ENCODE data around the gene DACH1.
"Not testable (repeated sequence)": the region's sequence is repeated elsewhere in the genome, so short reads cannot be mapped to it uniquely, and the experiment has no call there.

Gene DACH1

DNA sequence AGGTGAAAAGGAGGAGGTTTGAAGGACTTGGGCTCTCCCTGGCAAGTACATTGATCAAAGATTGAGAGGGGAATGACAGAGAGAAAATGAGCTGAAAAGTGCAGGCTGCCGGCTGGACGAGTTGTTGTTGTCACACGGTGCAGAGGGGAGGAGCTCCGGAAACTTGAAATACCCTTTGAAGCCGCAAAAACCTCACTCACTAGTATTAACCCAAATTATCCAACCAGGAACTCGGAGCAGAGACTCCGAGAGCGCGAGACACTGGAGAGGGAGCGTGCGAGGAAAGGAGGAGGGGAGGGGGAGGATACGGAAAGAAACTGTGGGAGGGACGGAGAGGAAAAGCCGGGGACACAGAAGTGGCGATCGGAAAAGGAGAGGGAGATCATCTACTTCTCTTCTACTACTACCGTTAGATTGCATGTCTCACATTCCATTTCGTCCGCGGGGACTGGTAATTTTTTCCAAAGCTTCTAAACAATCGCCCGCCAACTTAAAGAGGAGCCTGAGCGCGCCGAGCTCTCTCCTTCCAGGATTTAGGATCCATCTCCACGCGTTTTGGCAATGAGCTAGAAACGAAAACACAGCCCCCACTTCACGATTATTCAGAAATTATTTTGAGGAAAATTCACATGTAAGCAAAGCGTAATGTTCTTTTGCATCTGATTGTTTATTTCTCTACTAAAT is at the start of gene DACH1:
TSS of gene DACH1 (minus strand) at position 74 of the 684 bp plus-strand sequence.
- DNase-seq (ENCODE audit: low spot score): no peak

DNA sequence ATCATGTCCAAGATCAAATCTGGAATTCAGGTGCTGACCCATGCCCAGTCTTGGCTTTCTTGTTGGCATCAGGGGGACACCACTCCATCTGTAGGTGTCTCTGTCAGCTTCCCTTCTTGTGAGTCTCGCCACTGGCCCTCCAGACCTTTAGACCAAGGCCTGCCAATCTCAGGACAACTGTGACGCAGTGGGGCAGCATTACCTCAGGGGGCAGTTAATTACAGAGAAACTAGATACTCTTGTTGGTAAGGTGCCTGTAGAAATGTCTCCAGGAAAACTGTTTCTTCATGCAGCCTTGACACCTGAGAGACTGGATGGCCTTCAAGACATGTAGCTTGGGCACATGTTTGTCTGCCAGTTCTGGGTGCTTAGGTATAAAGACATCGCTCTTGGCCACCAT is 46.7 kb upstream of the DACH1 start:
- no peak for DNase-seq (ENCODE audit: low spot score)

DNA sequence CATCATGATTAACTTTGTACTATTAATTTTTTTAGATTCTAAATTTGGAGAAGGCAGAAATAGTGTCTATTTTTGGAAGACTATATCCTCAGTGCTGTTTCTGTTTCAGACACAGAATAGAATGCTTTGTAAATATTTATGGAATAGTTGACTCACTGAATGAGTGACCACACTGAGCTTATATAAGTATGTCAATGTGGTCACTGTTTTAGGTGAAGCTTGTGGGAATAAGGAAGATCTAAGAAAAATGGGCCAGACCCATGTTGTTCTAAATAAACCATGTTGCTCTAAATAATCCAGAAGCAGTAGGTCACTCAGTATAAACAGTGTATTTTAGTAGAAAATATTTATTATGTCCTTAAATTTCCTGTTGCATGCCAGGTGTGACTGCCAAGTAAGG is 45.5 kb upstream of the DACH1 start:
- no peak for DNase-seq (ENCODE audit: low spot score)

DNA sequence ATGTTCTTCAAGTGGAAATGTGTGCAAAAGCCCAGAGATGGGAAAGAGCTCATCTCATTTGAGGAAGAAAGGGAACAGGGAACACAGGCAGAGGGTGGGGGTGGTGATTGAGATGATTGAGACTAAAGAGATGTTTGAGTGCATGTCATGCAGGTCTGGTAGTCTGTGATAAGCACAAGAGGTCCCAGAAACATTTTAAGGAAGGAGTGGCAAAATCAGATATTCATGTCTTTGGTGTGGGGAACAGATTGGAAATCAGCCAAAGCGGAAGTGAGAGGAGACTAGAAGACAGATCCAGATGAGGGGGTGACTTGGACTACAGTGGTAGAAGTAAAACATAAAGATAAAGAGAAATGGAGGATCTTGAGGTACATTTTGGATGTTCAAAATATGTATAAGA is 39.4 kb upstream of the DACH1 start:
- DNase-seq (ENCODE audit: low spot score): no peak

DNA sequence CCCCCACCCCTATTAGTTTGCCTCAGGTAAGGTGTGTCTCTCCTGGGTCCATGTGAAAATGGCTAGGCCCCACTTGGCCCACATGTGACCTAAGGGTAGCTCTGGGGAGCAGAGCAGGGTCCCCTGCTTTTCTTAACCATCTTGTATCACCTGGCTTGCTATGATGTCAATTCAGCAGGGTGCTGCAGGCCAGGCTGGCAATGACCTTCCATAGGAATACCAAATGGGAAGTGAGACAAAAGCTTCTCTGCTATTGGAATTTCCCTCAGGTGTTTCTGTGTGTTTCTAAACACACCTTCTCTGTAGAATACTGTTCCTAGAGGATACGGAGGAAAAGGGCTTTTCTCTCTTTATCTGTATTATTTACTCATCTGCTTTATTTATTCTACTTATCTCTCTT is 35.7 kb upstream of the DACH1 start:
- DNase-seq (ENCODE audit: low spot score): no peak

DNA sequence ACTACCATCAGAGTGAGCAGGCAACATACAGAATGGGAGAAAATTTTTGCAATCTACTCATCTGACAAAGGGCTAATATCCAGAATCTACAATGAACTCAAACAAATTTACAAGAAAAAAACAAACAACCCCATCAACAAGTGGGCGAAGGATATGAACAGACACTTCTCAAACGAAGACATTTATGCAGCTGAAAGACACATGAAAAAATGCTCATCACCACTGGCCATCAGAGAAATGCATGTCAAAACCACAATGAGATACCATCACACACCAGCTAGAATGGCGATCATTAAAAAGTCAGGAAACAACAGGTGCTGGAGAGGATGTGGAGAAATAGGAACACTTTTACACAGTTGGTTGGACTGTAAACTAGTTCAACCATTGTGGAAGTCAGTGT is 26.5 kb upstream of the DACH1 start:
- not testable (repeated sequence) for DNase-seq (ENCODE audit: low spot score)

DNA sequence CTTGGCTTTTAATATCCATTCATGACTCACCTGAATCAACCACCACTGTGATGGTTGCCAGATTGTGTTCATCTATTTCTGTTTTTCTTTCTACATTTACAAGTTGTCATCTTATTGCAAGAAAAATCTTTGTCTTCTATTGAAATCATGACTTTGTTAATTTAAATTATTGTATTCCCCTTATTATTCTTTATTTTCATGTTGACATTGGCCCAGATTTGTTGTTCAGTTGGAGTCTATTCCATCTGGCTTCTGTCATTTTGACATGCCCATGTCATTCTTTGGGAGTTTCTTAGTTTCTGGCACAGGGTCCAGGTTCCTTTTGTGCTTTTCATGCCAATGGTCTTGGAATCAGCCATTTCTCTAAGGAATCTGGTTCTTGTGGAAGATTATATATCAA is 19.9 kb upstream of the DACH1 start:
- DNase-seq (ENCODE audit: low spot score): no peak

DNA sequence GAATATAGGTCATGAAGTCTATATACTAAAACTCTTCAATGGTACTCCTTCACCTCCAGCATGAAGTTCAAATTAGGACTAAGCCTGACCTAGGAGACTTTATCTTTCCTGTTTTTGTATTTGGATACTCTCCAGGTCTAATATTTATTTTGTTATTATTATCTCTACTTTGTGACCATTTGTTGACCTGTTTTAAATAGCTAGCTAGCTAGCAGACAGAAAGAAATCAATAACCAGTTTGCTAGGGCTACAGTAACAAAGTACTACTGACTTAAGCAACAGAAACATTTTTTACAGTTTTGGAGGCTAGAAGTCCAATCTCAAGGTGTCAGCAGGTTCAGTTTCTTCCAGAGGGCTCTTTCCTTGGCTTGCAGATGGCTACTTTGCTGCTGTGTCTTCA is 15.1 kb upstream of the DACH1 start:
- no peak for DNase-seq (ENCODE audit: low spot score)

DNA sequence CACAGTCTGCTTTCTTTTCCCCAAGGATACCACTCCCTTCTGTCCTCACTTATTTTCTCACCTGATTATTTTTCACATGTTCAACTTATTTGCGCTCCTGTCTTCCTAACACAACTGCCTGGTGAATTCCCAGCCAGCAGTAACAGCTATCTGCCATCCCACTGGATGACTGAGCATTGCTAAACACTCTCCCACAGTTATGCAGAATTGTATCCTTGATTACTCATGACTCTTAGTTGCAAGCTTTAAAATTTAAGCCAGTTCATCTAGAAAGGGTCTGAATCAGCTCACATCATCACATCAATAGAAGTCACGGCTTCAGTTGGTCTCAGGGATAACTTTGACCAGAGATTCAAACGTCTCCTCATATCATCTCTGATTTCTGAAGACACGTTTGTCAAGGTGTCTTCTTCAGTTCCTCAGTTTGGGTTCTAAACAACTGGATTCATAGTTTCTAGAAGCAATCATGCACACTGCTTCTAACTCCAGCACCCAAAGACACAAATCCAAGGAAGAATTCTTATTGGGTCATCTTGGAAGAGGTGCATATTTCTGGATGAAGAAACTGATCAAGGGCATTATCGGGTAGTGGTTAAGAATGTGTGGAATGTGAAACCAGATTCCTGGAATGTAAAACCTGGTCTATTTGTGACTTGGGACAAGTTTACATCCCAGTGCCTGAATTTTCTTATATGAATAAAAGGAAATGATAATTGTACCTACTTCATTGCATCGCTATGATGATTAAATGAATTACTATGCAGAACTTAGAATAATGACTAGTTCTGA is 13.9 kb upstream of the DACH1 start:
- DNase-seq (ENCODE audit: low spot score): no peak

DNA sequence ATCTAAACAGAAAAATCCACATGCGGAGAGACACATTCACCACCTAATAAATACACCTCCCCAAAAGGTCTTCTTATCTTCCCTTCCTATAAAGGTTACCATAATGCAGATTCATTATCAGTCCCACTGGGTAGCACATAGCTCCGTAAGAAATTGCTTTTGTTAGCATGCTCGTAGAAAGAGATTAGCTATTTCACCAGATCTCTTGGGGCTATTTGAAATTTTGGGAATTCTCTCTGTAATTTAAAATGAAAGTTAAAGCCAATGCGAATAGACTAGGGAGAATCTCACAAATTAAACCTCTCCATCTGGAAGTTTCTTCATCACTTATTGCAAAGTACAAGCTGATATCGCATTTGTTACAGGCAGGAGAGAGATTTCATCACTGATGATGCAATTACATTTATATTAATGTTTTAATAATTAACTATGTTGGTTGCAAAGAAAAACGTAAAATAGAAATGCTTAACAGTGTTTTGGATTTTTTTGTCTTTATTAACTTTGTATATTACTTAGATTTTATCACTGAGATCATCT is 12.9 kb upstream of the DACH1 start:
- DNase-seq (ENCODE audit: low spot score): no peak

DNA sequence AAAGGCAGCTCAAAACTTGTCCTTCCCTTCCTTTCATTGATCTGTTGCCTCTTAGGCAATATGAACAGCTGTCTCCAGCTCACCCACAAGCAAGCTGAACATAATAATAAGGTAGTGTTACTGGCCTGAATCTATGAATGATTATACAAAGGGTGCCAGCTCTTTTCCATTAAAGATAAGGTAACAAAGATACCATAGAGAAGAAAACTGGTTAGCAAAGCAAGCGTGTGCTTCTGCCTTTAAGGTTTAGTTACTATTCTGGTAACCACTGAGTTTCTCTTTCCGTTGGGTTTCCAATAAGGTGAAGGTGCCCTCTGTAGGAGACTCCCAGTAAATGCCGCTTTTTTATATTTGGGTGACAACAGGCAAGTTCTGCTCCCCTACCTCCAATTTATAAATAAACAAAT is 12.1 kb upstream of the DACH1 start:
- no peak for DNase-seq (ENCODE audit: low spot score)

DNA sequence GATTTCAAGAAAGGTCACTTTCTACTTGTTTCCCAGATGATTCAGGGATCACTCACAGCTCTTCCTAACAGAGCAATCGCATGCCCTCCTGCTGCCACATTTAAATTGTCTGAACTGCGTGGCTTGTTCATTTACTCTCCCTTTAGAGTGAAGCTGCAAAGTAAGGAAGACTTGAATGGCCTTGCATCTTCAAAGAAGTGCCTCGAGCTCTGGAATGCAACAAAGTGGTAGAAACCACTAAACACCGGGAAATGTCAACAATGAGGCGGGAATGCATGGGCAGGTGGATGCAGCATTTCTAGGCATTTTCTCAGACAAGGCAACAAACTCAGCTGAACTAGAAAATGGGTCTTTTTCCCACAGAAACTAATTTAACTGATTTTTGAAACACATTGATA is 10.3 kb upstream of the DACH1 start:
- no peak for DNase-seq (ENCODE audit: low spot score)

DNA sequence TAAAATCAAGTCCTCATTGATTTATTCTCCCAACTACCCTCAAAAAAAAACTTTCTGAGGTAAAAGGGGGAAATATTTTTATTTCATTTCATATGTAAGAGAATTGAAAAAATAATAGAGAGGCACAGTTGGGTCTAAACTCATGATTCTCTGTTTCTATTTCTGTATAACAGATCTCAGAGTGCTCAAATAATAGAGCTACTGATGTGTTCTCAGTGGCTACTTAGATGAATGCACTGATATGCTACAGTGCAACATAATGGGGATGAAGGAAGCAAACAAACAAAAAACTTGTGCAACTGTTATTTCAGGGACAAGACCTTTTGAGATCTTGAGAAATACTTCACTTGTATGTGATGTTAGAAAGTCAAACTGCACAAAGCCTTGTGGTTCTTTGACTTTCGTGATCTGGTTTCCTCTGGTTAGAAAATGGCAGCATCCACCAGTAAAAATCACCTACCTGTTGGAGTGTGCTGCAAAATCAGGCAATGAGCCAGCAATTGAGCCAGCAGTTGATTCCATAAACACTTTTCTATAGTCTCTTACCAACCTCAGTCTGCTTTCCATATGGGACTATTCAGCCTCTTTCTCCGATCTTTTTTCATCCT is 9.7 kb upstream of the DACH1 start:
- no peak for DNase-seq (ENCODE audit: low spot score)

DNA sequence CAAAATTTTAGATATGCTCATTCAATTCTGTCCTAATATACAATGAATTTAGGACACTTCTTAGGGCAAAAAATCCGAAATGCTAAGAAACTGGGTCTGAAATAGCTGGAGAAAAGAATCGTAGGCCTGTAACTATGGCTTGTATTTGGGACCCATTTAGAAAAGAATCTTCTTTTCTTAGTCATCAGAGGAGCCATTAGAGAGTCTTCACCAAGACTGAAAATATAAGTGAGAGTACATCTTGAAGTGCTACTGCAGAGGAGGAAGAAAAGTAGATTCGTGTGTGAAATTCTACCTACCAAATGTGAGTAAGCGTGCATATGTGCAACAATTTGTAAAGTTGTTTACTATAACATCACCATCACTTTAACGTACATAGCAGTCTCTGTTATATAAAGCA is 8.8 kb upstream of the DACH1 start:
- DNase-seq (ENCODE audit: low spot score): no peak

DNA sequence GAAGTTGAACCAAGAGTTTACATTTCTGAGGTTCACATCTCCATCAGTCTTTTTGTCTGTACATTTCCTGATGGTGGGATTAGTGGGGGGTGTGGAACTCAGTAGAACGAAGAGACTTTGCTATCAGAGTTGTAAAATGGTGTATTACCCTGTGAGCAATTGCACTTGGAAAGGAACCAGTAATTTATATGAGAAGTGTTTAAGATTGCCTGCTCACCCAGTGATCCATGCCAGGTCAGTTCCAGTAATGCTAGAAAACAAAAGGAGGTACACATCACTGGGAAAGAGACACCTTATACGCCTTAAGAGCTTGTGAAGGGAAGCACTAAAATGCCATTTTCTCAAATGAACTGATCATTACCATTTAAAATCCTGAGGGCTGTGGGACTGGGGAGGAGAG is 7.5 kb upstream of the DACH1 start:
- no peak for DNase-seq (ENCODE audit: low spot score)

DNA sequence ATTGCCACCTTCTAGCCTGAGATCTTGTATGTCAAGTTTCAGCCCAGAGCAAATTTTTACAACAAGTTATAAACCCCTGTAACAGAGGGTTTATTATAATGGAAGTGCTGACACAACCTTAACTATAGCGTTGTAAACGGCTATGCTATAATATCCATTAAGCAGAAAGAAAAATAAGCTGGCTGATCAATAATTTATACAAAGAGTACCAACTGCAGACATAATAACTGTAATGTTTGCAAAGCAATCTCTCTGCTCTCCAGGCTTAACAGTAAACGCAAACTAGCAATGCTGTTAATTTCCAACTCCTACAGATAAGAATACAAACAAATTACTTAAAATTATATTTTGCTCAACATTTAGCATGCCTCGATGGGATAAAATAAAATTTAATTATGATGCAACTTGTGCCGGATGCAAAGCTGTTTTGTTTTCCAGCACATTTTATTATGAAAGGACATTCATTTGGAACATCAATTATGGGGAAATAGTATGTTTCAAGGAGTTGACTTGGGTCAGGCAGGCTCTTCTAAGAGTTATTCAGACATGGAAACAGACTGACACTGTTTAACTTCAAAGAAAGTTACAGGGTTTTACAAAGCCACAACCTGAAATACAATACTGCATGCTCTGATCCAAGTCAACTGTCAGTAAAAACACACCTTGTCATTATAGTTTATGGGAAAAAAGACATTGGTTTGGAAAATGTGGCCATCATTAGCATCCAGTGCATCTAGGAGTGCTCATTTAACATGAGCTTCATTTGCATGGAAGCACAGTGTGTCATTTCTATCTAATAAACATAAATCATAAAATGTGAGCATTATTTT is 6.6 kb upstream of the DACH1 start:
- no peak for DNase-seq (ENCODE audit: low spot score)

DNA sequence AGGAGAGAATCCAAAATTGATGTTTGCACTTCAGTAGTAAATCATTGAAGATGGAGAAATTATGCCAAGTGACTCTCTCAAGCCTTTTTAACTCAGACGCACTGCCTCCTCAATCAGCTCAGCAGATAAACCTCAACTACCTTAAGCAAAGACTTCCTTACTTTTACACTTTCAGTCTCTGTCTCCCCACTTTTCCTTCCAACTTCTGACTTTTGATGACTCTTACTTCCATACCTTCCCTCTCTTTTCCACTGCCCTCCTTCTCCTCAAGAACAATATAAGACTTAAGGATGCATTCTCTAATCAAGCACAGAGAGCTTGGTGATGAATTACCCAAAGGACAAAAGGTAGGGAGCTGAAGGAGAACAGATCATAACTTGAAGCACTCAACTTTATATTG is 4.8 kb upstream of the DACH1 start:
- DNase-seq (ENCODE audit: low spot score): no peak

DNA sequence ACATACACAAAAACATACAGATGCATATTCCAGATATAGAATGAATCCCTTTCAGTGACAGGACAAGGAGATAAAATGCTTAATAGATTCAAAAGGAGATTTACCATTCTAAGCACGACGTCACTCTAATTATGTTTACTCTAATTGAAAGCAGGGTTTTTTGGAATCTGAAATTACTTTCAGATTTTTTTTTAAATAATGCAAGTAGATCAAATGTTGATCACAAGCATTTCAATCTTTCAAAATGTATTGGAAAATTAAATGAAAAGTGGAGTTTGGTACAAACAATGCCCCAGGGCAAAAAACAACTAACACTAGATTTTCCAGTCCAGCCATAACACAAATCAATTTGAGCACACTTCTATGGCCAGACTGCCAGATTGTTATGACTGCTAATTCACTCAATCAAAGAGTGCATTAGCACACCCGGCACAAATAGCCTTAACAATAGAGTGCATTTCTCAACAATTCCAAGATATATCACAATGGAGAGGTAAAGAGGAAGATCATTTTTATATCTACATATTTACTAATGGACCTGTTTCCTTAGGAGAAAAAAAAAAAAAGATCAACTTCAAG is 4.3 kb upstream of the DACH1 start:
- no peak for DNase-seq (ENCODE audit: low spot score)

DNA sequence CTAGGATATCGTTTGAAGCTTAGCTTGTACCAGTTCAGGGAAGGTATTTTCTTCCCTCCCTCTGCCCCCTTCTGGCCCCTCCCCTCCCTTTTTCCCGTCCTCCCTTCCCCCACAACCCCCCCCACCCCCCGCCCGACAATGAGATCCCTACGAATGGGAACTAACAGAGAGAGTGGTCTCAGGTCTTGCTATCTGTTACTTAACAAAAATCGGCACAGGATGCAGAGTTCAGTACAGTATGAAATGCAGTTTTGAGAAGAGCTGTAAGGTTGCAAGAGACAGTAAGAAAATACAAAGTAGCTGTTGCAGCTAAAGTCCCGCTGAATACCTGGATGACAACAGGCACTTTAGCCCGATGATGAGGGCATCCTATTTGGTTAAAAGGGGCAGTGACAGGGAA is 3.1 kb upstream of the DACH1 start:
- no peak for DNase-seq (ENCODE audit: low spot score)

DNA sequence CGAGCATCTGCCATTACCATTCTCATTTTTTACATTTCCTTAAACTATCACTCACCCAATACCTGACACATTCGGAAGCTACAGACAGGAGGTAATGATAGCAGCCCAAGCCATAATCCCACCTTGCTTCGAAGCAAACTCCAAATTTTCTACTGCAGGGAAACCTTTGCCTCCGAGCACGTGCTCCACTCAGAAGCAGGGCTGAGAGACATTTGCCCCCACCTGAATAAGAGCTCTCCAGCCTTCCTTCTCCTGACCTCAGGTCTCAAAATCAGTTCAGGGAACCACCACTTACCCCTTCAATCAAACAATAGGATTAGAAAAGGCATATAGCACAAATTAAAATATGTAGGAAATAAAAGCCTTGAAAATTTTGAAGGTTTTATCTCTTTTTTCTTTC is 2.3 kb upstream of the DACH1 start:
- no peak for DNase-seq (ENCODE audit: low spot score)

DNA sequence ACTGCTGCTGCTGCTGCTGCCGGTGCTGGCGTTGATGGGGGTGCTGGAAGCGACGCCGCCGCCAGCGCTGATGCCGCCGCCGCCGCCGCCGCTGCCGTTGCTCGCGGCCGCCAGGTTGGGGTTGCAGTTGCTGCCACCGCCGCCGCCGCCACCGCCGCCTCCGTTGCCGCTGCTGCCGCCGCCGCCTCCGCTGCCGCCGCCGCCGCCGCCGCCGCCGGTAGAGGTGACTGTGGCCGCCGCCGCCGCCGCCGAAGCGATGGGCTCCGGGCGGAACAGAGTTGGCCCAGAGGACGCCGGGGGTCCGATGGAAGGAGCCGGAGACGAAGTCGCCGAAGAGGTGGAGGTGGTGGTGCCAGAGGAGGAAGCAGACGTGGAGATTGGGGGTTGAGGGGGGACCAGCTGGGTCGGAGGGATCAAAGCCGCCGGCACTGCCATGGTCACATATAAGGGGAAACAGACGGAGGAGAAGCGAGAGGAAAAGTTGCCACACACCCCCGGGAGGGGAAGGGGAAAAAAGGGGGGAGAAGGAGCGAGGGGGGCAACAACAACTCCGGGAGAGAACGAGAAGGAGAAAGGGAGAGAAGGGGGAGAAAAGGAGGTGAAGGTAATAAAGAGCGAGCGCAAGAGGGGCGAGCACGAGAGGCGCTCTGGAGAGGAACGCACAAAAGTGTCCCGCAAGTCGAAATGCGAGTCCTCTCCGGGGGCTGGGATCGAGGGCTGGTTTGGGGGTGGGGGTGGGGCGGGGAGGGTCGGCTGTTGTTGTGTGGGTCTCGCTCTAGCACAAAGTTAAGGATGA is 471 bp downstream of the DACH1 start:
- DNase-seq (ENCODE audit: low spot score): no peak
